ENCODE results near the gene MS4A7.
"Not testable (repeated sequence)": the region's sequence is repeated elsewhere in the genome, so short reads cannot be mapped to it uniquely, and the experiment has no call there.

Gene MS4A7, protein sequence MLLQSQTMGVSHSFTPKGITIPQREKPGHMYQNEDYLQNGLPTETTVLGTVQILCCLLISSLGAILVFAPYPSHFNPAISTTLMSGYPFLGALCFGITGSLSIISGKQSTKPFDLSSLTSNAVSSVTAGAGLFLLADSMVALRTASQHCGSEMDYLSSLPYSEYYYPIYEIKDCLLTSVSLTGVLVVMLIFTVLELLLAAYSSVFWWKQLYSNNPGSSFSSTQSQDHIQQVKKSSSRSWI

GRCh38 chr11:60378354-60378753 is at the start of gene MS4A7:
Gene MS4A7 (plus strand): TSS chr11:60378532. CDS start chr11:60383142, 4,610 bp downstream.
- no peak for DNase-seq

GRCh38 chr11:60332846-60333245 is 45.5 kb upstream of the MS4A7 start:
- DNase-seq, result no peak

- DNase-seq, result peak; percentile 51
Observed at GRCh38 chr11:60334005-60334620, 44.2 kb upstream of the MS4A7 start.

GRCh38 chr11:60336767-60337391 is 41.5 kb upstream of the MS4A7 start:
- no peak for DNase-seq

- no peak for DNase-seq
Observed at GRCh38 chr11:60338053-60338452, 40.3 kb upstream of the MS4A7 start.

DNA sequence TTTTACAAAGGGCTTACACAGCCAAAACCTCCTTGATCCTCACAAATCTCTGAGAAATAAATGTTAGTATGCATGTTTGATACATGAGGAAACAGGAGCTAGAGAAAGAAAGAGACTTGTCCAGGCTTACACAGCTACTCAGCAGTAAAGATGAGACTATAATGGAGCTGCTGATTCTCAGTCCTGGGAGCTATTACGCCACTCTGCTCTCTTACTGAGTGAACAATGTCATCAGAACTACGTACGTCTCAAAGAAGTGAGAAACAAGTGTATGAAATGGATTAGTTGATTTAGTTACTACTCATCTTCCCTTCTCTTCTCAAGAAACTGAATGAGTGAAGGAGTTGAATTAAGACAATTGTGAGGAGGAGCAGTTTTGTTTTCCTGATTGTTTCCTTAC is 39.0 kb upstream of the MS4A7 start:
- no peak for DNase-seq

DNA sequence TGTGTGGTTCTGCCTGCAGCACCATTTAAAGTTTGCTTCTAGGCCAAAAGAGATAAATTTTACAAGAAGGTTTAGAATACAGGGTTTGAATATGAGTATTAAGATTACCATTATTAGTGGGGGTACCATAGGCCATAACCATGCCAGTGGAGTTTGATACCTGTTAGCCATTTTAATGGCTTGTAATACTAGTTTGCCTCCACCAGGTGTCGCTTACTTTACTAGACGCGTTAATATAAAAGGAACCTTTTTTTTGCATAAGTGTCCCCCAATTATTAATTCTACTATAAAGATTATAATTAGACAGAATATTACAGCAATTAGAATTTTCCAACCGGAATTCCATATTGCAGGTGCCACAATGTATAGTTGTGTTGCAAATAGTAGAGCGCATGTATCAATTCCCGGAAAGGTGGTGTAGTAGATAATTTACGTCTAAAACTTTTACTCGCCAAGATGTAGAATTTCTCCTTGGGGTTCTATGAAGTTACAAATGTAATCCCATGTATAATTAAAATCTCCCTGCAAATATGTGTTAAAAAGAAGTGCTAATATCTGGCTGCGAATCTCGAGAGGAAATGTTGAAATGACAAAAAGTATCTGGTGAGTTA is 35.1 kb upstream of the MS4A7 start:
- no peak for DNase-seq

DNA sequence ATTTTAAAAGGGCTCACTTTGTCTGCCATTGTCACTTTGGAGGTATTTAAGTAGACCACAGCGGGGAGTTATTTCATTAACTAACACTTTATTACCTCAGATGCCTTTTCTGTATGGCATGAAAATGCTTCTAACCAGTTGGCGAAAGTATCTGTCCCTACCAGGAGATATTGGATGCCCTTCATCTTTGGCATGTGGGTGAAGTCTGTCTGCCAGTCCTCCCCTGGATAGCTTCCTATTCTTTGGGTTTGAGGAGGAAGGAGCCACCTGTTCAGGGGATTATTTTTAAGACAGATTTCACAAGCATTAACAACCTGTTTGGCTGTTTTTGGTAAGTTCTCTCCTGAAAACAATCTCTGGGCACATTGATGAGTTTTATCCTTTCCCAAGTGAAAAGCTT is 34.2 kb upstream of the MS4A7 start:
- DNase-seq, result no peak

DNA sequence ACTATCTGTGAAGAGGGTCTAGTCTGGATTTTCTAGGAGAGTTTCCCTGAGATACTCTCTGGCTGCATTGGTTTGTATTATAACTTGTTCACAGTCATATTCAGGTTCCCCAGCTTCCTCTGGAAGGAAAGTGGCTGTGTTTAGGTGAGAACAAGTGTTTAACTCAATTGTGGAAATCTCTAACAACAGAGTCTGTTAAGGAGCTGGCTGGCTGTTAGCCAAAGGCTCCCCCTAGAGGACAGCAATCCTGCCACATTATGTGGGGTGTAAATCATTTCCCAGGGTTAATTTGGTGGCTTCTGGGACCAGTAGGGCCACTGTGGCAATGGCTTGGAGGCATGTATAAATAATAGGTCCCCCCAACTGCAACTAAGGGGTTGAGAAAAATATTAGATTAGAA is 32.8 kb upstream of the MS4A7 start:
- DNase-seq, result no peak

DNA sequence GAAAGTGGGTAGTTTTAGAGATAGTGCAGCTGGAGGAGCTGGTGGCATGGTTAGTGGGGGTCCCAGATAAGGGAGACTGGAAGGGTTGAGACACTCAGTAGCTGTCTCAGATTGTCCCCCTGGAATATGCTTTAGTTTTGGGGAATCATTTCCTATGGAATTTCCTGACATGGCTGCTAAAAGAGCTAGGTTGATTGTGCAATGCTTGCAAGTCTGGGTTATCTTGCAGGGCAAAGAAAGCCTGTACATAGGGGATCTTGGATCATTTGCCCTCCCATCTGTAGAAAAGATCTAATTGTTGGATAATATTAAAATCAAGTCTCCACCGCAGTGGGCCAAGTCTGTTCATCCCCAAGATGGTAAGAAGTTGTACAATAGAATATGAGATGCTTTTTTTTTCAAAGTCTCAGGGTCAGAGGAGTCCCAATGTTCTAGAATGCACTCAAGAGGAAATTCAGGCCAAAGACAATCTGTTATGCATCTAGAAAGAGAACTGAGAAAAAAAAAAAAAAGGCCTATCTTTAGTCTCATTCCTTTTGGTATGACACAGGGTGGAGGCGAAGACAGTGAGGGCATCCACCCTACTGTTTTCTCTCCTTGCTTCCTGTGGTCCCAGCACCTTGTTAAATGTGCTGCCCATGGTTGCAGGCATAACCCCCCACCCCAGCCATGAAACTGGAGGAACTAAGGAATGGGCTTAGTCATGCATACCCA is 31.1 kb upstream of the MS4A7 start:
- DNase-seq, result no peak

- no peak for DNase-seq
Observed at GRCh38 chr11:60348116-60348515, 30.2 kb upstream of the MS4A7 start.

DNA sequence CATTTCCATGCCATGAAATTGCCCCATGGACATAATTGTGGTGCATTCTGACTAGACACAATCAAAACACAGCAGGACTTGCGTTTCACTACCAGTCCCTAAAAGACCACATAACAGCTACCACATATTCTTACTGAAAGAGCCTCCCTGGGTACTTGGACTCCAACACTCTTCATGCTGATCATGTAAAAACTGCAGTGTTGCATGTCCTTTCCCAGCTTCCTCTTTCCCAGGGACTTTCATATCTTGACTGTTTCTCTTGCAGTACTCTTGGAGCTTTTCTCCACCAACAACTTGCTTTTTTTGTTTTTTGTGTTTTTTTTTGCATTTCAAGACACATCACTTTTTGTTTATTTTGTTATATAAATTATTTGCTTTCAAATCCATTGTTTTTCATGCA is 28.3 kb upstream of the MS4A7 start:
- no peak for DNase-seq

DNA sequence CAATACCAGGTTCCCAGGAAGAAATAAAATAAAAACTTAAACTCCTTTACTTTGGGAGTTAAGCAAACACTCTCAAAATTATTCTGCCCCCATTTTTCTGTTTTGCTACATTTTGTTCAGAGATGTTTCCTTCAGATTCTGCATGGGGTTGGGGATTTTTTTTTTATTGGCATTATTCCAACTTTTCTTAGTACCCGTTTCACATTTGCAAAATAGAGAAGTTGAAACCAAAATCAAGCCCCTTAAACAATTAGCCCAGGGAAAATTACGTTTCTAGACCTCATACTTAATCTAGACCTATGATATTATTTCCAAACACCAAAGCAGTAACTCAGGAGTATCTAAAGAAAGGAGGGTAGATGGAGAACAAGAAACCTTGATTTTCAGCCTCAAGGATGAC is 20.6 kb upstream of the MS4A7 start:
- no peak for DNase-seq

- DNase-seq, result no peak
Observed at GRCh38 chr11:60360621-60361020, 17.7 kb upstream of the MS4A7 start.

GRCh38 chr11:60362241-60362640 is 16.1 kb upstream of the MS4A7 start:
- DNase-seq, result no peak

DNA sequence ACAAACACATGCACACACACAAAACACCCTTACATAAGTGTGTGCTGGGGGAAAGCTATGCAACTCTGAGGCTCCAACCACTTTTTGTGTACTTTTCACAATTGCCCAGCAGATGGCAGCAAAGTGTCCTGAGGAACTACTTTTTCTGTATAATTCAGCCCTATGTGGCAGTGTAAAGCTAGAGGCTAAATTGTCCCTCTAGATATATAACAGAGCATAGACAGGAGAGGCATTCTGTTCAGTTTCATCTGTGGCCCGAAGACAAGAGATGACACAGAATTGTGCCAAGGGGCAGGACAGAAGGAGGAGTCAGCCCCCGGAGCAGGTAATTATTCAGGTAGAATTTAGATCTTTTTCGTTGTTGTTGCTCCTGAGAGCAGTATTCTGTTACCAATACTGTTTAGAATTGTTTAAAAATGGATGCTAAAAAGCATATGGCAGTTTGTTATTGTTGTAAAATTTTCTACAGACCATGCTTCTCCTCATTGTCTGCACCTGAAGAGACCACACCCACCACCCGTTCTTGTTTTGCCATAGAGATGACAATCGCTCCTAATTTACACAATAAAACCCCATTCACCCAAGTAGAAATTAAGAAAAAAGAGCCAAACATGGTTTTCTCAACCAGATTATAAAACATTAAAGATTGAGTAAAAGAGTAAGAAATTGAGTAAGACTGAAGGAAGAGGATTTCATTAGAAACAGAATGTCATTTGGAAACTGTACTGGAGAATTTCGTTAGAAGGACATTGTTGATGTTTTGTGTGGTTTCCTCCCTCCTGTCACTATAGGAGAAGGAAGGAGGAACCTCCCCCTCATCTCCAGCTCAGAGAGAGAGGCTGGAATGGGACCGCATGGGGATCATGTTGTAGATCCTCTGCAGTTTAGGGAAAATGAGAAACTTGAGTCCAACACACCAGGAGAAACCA is 14.5 kb upstream of the MS4A7 start:
- DNase-seq, result peak; percentile 59

DNA sequence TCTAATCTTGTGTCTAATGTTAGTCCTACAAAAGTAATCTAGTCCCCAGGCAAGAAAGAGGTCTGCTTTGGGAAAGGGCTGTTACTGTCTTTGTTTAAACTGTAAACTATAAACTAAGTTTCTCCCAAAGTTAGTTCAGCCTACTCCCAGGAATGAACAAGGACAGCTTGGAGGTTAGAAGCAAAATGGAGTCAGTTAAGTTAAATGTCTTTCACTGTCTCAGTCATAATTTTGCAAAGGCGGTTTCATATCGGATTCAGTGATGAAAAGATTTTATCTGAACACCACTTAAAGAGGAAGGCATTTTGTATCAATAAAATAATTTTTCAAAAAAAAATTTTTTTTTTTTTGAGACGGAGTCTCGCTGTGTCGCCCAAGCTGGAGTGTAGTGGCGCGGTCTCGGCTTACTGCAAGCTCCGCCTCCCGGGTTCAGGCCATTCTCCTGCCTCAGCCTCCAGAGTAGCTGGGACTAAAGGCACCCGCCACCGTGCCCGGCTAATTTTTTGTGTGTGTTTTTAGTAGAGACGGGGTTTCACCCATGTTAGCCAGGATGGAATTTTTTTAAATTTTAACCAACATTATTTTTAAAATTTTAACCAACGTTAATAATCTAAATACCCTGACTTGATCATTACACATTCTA is 11.9 kb upstream of the MS4A7 start:
- DNase-seq, result not testable (repeated sequence)

DNA sequence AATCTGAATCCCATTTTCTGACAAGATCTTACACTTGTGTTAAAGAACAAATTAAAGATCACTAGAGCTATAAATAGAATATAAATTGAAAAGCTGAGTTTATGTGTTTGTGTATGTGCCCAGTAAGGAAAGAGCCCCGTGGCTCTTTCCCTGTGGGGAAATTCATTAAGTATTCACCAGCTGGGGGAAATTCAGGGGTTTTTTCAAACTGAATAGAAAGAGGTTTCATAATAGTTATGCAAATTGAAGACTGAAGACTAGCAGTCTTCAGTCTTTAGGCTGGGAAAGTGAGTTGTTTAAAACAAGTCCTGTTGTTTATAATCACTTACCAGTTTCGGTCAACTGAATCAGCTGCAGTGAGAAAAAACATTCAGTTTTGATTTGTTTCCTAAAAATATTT is 11.3 kb upstream of the MS4A7 start:
- DNase-seq, result no peak

DNA sequence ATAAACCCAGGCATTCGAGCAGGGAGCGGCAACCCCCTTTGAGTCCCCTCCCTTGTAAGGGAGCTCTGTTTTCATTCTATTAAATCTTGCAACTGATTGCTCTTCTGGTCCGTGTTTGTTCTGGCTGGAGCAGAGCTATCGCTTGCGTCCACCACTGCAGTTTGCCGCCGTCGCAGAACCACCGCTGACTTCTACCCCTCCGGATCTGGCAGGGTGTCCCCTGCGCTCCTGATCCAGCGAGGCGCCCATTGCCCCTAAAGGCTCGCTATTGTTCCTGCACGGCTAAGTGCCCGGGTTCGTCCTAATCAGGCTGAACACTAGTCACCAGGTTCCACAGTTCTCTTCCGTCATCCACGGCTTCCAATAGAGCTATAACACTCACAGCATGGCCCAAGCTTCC is 10.4 kb upstream of the MS4A7 start:
- no peak for DNase-seq

DNA sequence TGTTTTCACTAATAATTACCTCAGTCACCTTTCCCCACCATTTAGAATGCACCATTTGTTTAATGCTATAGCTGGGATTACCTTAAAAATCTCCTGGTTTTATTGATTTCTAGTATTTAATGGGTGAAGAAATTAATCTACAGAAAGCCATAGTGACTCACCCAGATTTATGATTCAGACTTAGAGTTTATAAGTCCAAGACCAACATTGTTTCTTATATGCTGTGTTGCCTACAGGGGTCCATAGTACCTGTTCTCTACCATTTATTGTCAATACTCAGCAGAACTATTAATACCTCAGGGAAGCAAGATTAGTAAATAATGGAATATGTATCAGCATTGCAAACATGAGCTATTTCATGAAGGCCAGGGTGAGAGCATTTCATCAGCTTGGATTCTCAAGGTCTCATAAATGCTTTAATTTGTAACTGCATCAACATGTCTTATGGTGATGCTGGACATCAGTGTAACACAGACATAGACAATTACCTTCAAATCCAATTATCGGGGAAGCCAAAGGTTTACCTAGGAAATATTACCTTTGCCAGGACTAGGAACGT is 8.0 kb upstream of the MS4A7 start:
- DNase-seq, result no peak

GRCh38 chr11:60370811-60371298 is 7.5 kb upstream of the MS4A7 start:
- DNase-seq, result peak; percentile 86
